Ishikawa (cell line): ENCODE data around the gene AVP.

Experiments used
- CREB1 ChIP-seq: IDR thresholded peaks from 2 replicates; pipeline ENCODE4 v1.6.1; 2012; ENCODE audit warnings: low read depth
- EGR1 ChIP-seq: IDR thresholded peaks from 2 replicates; pipeline ENCODE4 v1.6.1; 2012
- EP300 ChIP-seq: IDR thresholded peaks from 2 replicates; pipeline ENCODE4 v1.6.1; 2012; ENCODE audit warnings: borderline replicate concordance
- FOXM1 ChIP-seq: IDR thresholded peaks from 2 replicates; pipeline ENCODE4 v1.6.1; 2012; ENCODE audit warnings: low read depth, borderline replicate concordance
- NFIC ChIP-seq: IDR thresholded peaks from 2 replicates; pipeline ENCODE4 v1.6.1; 2012
- RAD21 ChIP-seq: IDR thresholded peaks from 2 replicates; pipeline ENCODE4 v1.6.1; 2012; ENCODE audit warnings: low read depth
- TAF1 ChIP-seq: IDR thresholded peaks from 2 replicates; pipeline ENCODE4 v1.6.1; 2012; ENCODE audit warnings: low read depth, mild to moderate bottlenecking
- TCF12 ChIP-seq: IDR thresholded peaks from 2 replicates; pipeline ENCODE4 v1.6.1; 2012; ENCODE audit warnings: low read depth
- TEAD4 ChIP-seq: IDR thresholded peaks from 2 replicates; pipeline ENCODE4 v1.6.1; 2012
- YY1 ChIP-seq: IDR thresholded peaks from 2 replicates; pipeline ENCODE4 v1.6.1; 2012; ENCODE audit warnings: low read depth
- TF ChIP-seq, protein P1 (sequence below): IDR thresholded peaks from 2 replicates; pipeline ENCODE4 v1.6.1; 2012

DNA sequence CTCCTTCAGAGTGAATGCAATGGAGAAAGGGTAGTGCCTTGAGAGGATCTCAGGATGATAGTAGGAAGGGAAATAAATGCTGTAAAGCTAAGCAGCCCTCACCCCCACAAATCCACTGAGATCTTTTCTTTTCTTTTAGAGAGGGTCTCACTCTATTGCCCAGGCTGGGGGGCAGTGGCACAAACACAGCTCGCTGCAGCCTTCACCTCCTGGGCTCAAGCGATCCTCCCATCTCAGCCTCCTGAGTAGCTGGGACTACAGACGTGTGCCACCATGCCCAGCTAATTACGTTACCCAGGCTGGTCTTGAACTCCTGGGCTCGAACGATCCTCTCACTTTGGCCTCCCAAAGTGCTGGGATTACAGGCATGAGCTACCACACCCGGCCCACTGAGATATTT is 16.0 kb upstream of the AVP start:
- TF ChIP-seq CREB1, result no peak
- TF ChIP-seq TCF12, result no peak
- no peak for TF ChIP-seq EP300
- no peak for TF ChIP-seq YY1
- TF ChIP-seq NFIC, result no peak
- TF ChIP-seq EGR1, result no peak
- no peak for TF ChIP-seq TEAD4
- TF ChIP-seq FOXM1, result no peak
- TF ChIP-seq RAD21, result no peak
- TF ChIP-seq, protein P1, sequence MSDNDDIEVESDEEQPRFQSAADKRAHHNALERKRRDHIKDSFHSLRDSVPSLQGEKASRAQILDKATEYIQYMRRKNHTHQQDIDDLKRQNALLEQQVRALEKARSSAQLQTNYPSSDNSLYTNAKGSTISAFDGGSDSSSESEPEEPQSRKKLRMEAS, result no peak
- TF ChIP-seq TAF1, result no peak
